ENCODE measurements around the gene PIK3R4. TPM values are rescaled to one million over a fixed set of nuclear protein-coding genes. Genes with fewer than 3 reads are reported as not detected.
A peak's percentile ranks its signal among the peaks of the same experiment; 100 is the strongest.

The PIK3R4 gene
- 30.4 and 35.5 TPM in 2 replicates for total RNA-seq

GRCh38 chr3:130746246-130747039, at the start of gene PIK3R4:
PIK3R4 (minus strand) TSS chr3:130746829; CDS start chr3:130745218, 1,611 bp downstream.
- peak within 1 kb of the TSS; percentile 96 for H3K4me3 ChIP-seq (ENCODE audit: insufficient read depth, low read length)
- TF ChIP-seq, protein P1, sequence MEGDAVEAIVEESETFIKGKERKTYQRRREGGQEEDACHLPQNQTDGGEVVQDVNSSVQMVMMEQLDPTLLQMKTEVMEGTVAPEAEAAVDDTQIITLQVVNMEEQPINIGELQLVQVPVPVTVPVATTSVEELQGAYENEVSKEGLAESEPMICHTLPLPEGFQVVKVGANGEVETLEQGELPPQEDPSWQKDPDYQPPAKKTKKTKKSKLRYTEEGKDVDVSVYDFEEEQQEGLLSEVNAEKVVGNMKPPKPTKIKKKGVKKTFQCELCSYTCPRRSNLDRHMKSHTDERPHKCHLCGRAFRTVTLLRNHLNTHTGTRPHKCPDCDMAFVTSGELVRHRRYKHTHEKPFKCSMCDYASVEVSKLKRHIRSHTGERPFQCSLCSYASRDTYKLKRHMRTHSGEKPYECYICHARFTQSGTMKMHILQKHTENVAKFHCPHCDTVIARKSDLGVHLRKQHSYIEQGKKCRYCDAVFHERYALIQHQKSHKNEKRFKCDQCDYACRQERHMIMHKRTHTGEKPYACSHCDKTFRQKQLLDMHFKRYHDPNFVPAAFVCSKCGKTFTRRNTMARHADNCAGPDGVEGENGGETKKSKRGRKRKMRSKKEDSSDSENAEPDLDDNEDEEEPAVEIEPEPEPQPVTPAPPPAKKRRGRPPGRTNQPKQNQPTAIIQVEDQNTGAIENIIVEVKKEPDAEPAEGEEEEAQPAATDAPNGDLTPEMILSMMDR (IDR thresholded peaks at IDR 0.05; ENCODE audit: extremely low read depth, low read depth, low read length): no peak
- peaks cover 51% of the 10 kb centered on the region for H3K79me2 ChIP-seq (ENCODE audit: insufficient read depth, low read length)
- no peaks in the 10 kb centered on the region for H4K20me1 ChIP-seq (ENCODE audit: insufficient read depth, low read length)
- peak within 1 kb of the TSS; percentile 84 for H3K27ac ChIP-seq (ENCODE audit: low read depth, low read length)
- DNase-seq (ENCODE audit: insufficient read length, low spot score, missing footprints): peak; percentile 91
- H2AFZ ChIP-seq (ENCODE audit: low read length): peak within 1 kb of the TSS; percentile 88
- peak within 1 kb of the TSS; percentile 99 for H3K4me2 ChIP-seq (ENCODE audit: insufficient read depth, low read length)
- H3K36me3 ChIP-seq (ENCODE audit: insufficient read depth, low read length): no peaks in the 10 kb centered on the region
- peaks cover 18% of the 10 kb centered on the region for H3K4me1 ChIP-seq (ENCODE audit: insufficient read depth, low read length)
- no peaks in the 10 kb centered on the region for H3K9me3 ChIP-seq (ENCODE audit: low read depth, low read length)
- no peaks in the 10 kb centered on the region for H3K27me3 ChIP-seq (ENCODE audit: insufficient read depth, low read length)

DNA sequence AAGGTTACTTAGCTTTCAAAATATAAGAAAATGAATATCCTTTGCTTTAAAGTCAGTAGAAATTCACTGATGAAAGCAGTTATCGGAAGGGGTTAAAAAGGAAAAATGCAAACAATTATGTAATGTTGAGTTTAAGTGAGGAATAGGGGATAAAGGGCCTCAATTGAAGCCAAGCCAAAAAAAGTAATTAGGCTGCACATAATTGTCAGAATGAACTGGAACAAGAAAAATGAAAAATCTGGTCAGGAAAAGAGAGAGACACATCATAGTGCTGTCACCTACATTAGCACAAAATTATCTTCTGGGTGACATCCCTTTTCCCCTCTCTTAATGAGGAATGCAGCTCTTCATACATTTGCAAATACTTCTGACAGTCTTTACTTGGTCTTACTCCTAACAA, 48.8 kb upstream of the PIK3R4 start:
- Histone ChIP-seq H3K9me3 (ENCODE audit: low read depth, low read length) (no peaks in the 10 kb centered on the region), H3K4me1 (ENCODE audit: insufficient read depth, low read length) (no peaks in the 10 kb centered on the region), H2AFZ (ENCODE audit: low read length) (no peak overlapping the region), H3K4me2 (ENCODE audit: insufficient read depth, low read length) (no peak overlapping the region), H3K27ac (ENCODE audit: low read depth, low read length) (no peak overlapping the region), H3K79me2 (ENCODE audit: insufficient read depth, low read length) (no peaks in the 10 kb centered on the region), H3K27me3 (ENCODE audit: insufficient read depth, low read length) (no peaks in the 10 kb centered on the region), H3K4me3 (ENCODE audit: insufficient read depth, low read length) (no peak overlapping the region), H4K20me1 (ENCODE audit: insufficient read depth, low read length) (no peaks in the 10 kb centered on the region), H3K36me3 (ENCODE audit: insufficient read depth, low read length) (no peaks in the 10 kb centered on the region)
- TF ChIP-seq, protein P1 (IDR thresholded peaks at IDR 0.05; ENCODE audit: extremely low read depth, low read depth, low read length): no peak
- no peak for DNase-seq (ENCODE audit: insufficient read length, low spot score, missing footprints)

GRCh38 chr3:130792246-130792645, 45.6 kb upstream of the PIK3R4 start:
- Histone ChIP-seq H3K4me3 (ENCODE audit: insufficient read depth, low read length) (no peak overlapping the region), H3K27ac (ENCODE audit: low read depth, low read length) (no peak overlapping the region), H2AFZ (ENCODE audit: low read length) (no peak overlapping the region), H3K4me1 (ENCODE audit: insufficient read depth, low read length) (no peaks in the 10 kb centered on the region), H3K79me2 (ENCODE audit: insufficient read depth, low read length) (no peaks in the 10 kb centered on the region), H3K36me3 (ENCODE audit: insufficient read depth, low read length) (no peaks in the 10 kb centered on the region), H3K9me3 (ENCODE audit: low read depth, low read length) (no peaks in the 10 kb centered on the region), H4K20me1 (ENCODE audit: insufficient read depth, low read length) (no peaks in the 10 kb centered on the region), H3K27me3 (ENCODE audit: insufficient read depth, low read length) (no peaks in the 10 kb centered on the region), H3K4me2 (ENCODE audit: insufficient read depth, low read length) (no peak overlapping the region)
- DNase-seq (ENCODE audit: insufficient read length, low spot score, missing footprints): no peak
- TF ChIP-seq, protein P1 (IDR thresholded peaks at IDR 0.05; ENCODE audit: extremely low read depth, low read depth, low read length): no peak

- H3K27ac ChIP-seq (ENCODE audit: low read depth, low read length): no peak overlapping the region
- no peaks in the 10 kb centered on the region for H3K4me1 ChIP-seq (ENCODE audit: insufficient read depth, low read length)
- H3K27me3 ChIP-seq (ENCODE audit: insufficient read depth, low read length): no peaks in the 10 kb centered on the region
- DNase-seq (ENCODE audit: insufficient read length, low spot score, missing footprints): no peak
- H3K4me3 ChIP-seq (ENCODE audit: insufficient read depth, low read length): no peak overlapping the region
- no peaks in the 10 kb centered on the region for H4K20me1 ChIP-seq (ENCODE audit: insufficient read depth, low read length)
- TF ChIP-seq, protein P1 (IDR thresholded peaks at IDR 0.05; ENCODE audit: extremely low read depth, low read depth, low read length): no peak
- no peak overlapping the region for H2AFZ ChIP-seq (ENCODE audit: low read length)
- no peak overlapping the region for H3K4me2 ChIP-seq (ENCODE audit: insufficient read depth, low read length)
- no peaks in the 10 kb centered on the region for H3K9me3 ChIP-seq (ENCODE audit: low read depth, low read length)
- H3K36me3 ChIP-seq (ENCODE audit: insufficient read depth, low read length): no peaks in the 10 kb centered on the region
- no peaks in the 10 kb centered on the region for H3K79me2 ChIP-seq (ENCODE audit: insufficient read depth, low read length)
These were observed 43.2 kb upstream of the PIK3R4 start for GRCh38 chr3:130789782-130790322.
